H9 (cell line): ENCODE results near the gene LIMS1. TPM values are rescaled to one million over a fixed set of nuclear protein-coding genes. Genes with fewer than 3 reads are reported as not detected.

ENCODE experiments used
- DNase-seq: peaks from one replicate; pipeline ENCODE4 v3.0.0-alpha.2; 2017
- H2AFZ ChIP-seq: one replicate; pipeline ENCODE4 v1.6.1; 2013; ENCODE audit warnings: mild to moderate bottlenecking, low read length, control low read depth, moderate library complexity
- H2AK5ac ChIP-seq: 2 replicates; pipeline ENCODE4 v1.6.1; 2013; ENCODE audit warnings: low read length, control low read depth, mixed read lengths; ENCODE audit not compliant: insufficient read length
- H2BK120ac ChIP-seq: one replicate; pipeline ENCODE4 v1.6.1; 2013; ENCODE audit warnings: low read depth, mild to moderate bottlenecking, low read length, control low read depth, inconsistent platforms; ENCODE audit not compliant: poor library complexity, severe bottlenecking
- H2BK12ac ChIP-seq: 2 replicates; pipeline ENCODE4 v1.6.1; 2013; ENCODE audit warnings: low read length, control low read depth, mixed read lengths, low read depth; ENCODE audit not compliant: insufficient read length
- H2BK15ac ChIP-seq: 2 replicates; pipeline ENCODE4 v1.6.1; 2013; ENCODE audit warnings: low read depth, low read length, control low read depth
- H2BK20ac ChIP-seq: one replicate; pipeline ENCODE4 v1.6.1; 2013; ENCODE audit warnings: low read depth, mild to moderate bottlenecking, low read length, control low read depth, inconsistent platforms; ENCODE audit not compliant: poor library complexity, severe bottlenecking
- H2BK5ac ChIP-seq: 2 replicates; pipeline ENCODE4 v1.6.1; 2013; ENCODE audit warnings: low read length, control low read depth, mixed read lengths; ENCODE audit not compliant: insufficient read length
- H3K14ac ChIP-seq: 2 replicates; pipeline ENCODE4 v1.6.1; 2013; ENCODE audit warnings: low read length, control low read depth; ENCODE audit not compliant: insufficient read depth
- H3K18ac ChIP-seq: 2 replicates; pipeline ENCODE4 v1.6.1; 2013; ENCODE audit warnings: low read depth, mild to moderate bottlenecking, mixed read lengths, low read length, control low read depth; ENCODE audit not compliant: insufficient read length
- H3K23ac ChIP-seq: 2 replicates; pipeline ENCODE4 v1.6.1; 2013; ENCODE audit warnings: low read length, control low read depth, mixed read lengths, low read depth; ENCODE audit not compliant: insufficient read length
- H3K23me2 ChIP-seq: 2 replicates; pipeline ENCODE4 v1.6.1; 2013; ENCODE audit warnings: low read depth, mild to moderate bottlenecking, mixed read lengths, low read length, control low read depth; ENCODE audit not compliant: insufficient read length, poor library complexity, severe bottlenecking
- H3K27ac ChIP-seq: 2 replicates; pipeline ENCODE4 v1.5.1; 2013; ENCODE audit warnings: low read length, control low read depth, mixed read lengths, low read depth; ENCODE audit not compliant: insufficient read length
- H3K27me3 ChIP-seq: 2 replicates; pipeline ENCODE4 v1.6.1; 2013; ENCODE audit warnings: low read length, control low read depth, inconsistent platforms; ENCODE audit not compliant: insufficient read depth
- H3K4ac ChIP-seq: 2 replicates; pipeline ENCODE4 v1.6.1; 2013; ENCODE audit warnings: low read depth, mild to moderate bottlenecking, control low read depth, inconsistent platforms, low read length, moderate library complexity
- H3K4me1 ChIP-seq: 2 replicates; pipeline ENCODE4 v1.6.1; 2013; ENCODE audit warnings: low read length, control low read depth, inconsistent platforms; ENCODE audit not compliant: insufficient read depth
- H3K4me2 ChIP-seq: 2 replicates; pipeline ENCODE4 v1.6.1; 2013; ENCODE audit warnings: low read length, control low read depth, mixed read lengths; ENCODE audit not compliant: insufficient read length, insufficient read depth
- H3K56ac ChIP-seq: 2 replicates; pipeline ENCODE4 v1.6.1; 2013; ENCODE audit warnings: low read depth, mild to moderate bottlenecking, mixed read lengths, low read length, control low read depth; ENCODE audit not compliant: insufficient read length
- H3K79me1 ChIP-seq: 2 replicates; pipeline ENCODE4 v1.6.1; 2013; ENCODE audit warnings: low read depth, mild to moderate bottlenecking, moderate library complexity, low read length, control low read depth, inconsistent platforms; ENCODE audit not compliant: insufficient read depth, poor library complexity, severe bottlenecking
- H3K79me2 ChIP-seq: 2 replicates; pipeline ENCODE4 v1.6.1; 2013; ENCODE audit warnings: low read length, control low read depth, inconsistent platforms; ENCODE audit not compliant: insufficient read depth
- H3K9ac ChIP-seq: 2 replicates; pipeline ENCODE4 v1.6.1; 2013; ENCODE audit warnings: low read length, control low read depth, mixed read lengths; ENCODE audit not compliant: insufficient read length; ENCODE audit errors: extremely low read depth
- H3K9me3 ChIP-seq: one replicate; pipeline ENCODE4 v1.6.1; 2013; ENCODE audit warnings: low read depth, low read length, inconsistent platforms; ENCODE audit not compliant: control insufficient read depth
- H3T11ph ChIP-seq: one replicate; pipeline ENCODE4 v1.6.1; 2013; ENCODE audit warnings: mild to moderate bottlenecking, low read length, control low read depth, inconsistent platforms
- H4K20me1 ChIP-seq: one replicate; pipeline ENCODE4 v1.6.1; 2013; ENCODE audit not compliant: control insufficient read depth, insufficient read length, insufficient read depth
- H4K5ac ChIP-seq: 2 replicates; pipeline ENCODE4 v1.6.1; 2013; ENCODE audit warnings: low read depth, mild to moderate bottlenecking, mixed read lengths, low read length, control low read depth; ENCODE audit not compliant: insufficient read length
- H4K8ac ChIP-seq: replicated peaks from 2 replicates; pipeline ENCODE4 v1.6.1; 2013; ENCODE audit warnings: low read length, control low read depth, mixed read lengths, low read depth; ENCODE audit not compliant: insufficient read length
- H4K91ac ChIP-seq: 2 replicates; pipeline ENCODE4 v1.6.1; 2013; ENCODE audit warnings: low read depth, mild to moderate bottlenecking, moderate library complexity, mixed read lengths, low read length, control low read depth; ENCODE audit not compliant: insufficient read length
- H3K27ac Mint-ChIP-seq, 3 experiments: 2 replicates in 2 of 3; 3 replicates in 1 of 3; pipeline ENCODE4 v1.8.0; 2020 to 2021; ENCODE audit warnings: mixed read lengths in 3 of 3, mild to moderate bottlenecking in 1 of 3, moderate library complexity in 1 of 3
- H3K27me3 Mint-ChIP-seq: 2 replicates; pipeline ENCODE4 v1.8.0; 2021; ENCODE audit warnings: low read depth, mild to moderate bottlenecking, moderate library complexity, mixed read lengths
- H3K36me3 Mint-ChIP-seq, 3 experiments: 2 replicates in 2 of 3; 3 replicates in 1 of 3; pipeline ENCODE4 v1.8.0; 2020 to 2021; ENCODE audit warnings: low read depth in 3 of 3, mixed read lengths in 3 of 3; ENCODE audit not compliant: insufficient read depth in 1 of 3
- H3K4me1 Mint-ChIP-seq, 2 experiments: 2 replicates each; pipeline ENCODE4 v1.8.0; 2020; ENCODE audit warnings: mixed read lengths in 2 of 2
- H3K4me3 Mint-ChIP-seq, 2 experiments: 2 replicates in 1 of 2; 3 replicates in 1 of 2; pipeline ENCODE4 v1.8.0; 2020 to 2021; ENCODE audit warnings: mild to moderate bottlenecking in 2 of 2, mixed read lengths in 2 of 2, moderate library complexity in 1 of 2
- H3K9me3 Mint-ChIP-seq, 2 experiments: 2 replicates in 1 of 2; 3 replicates in 1 of 2; pipeline ENCODE4 v1.8.0; 2020; ENCODE audit warnings: mild to moderate bottlenecking in 2 of 2, mixed read lengths in 2 of 2, moderate library complexity in 1 of 2
- total RNA-seq: library from RNA; stranded (reverse); gene quantifications from 2 replicates; pipeline ENCODE4 v1.2.1, GENCODE V29; 2021
- TF ChIP-seq, protein P1 (sequence below): fragments of 200-600 bp; sonication (generic); conservative IDR thresholded peaks from 3 replicates; pipeline ENCODE4 v1.8.0; 2021; ENCODE audit warnings: antibody characterized with exemption, mild to moderate bottlenecking

The LIMS1 gene
- total RNA-seq, 1 experiment from 2014 or later, result 37.7 TPM

DNA sequence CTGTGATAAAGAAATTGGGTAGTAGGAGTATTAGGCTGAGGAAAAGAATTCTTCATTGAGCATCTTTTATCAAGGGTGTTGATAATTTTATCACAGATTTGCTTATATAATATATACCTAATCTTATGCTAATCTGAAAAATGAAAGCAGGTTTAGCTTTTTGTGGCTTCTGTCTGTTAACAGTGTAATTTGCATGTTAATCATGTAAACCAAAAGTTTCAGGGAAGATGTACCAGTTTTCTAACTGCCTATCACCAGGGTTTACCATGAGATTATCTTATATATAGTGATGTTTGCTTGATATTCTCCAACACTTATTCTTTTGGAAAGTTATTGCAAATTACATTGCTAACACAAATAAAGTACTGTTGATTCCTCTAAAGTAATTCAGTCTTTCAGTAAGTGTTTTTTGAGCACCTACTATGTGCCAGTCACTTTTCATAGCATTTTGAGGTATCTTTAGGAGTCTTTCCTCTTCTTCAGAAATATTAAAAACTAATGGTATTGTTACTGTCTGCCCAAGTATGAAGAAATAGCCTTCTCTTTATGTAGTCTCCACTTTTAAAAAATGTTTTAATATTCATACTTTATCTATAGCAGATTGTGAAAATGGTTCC lies 43.7 kb upstream of the LIMS1 start:
- Histone ChIP-seq H3K4ac (no peak overlapping the region), H4K20me1 (no peaks in the 10 kb centered on the region), H2BK20ac (no peak overlapping the region), H3K27ac (no peak overlapping the region), H3K14ac (no peak overlapping the region), H2AK5ac (no peak overlapping the region), H2BK12ac (no peak overlapping the region), H3K9me3 (no peaks in the 10 kb centered on the region), H3K56ac (no peak overlapping the region), H2AFZ (no peak overlapping the region), H3K9ac (no peak overlapping the region), H3T11ph (no peak overlapping the region), H3K79me2 (no peaks in the 10 kb centered on the region), H2BK5ac (no peak overlapping the region), H4K5ac (no peak overlapping the region), H3K18ac (no peak overlapping the region), H3K27me3 (no peaks in the 10 kb centered on the region), H4K91ac (no peak overlapping the region), H2BK120ac (no peak overlapping the region), H2BK15ac (no peak overlapping the region), H3K4me2 (no peak overlapping the region), H4K8ac (no peak overlapping the region), H3K23ac (no peak overlapping the region), H3K79me1 (no peaks in the 10 kb centered on the region), H3K23me2 (no peaks in the 10 kb centered on the region), H3K4me1 (no peaks in the 10 kb centered on the region)
- Mint-ChIP-seq H3K9me3 (no peaks in the 10 kb centered on the region), H3K36me3 (peaks cover 9 to 64% (median 40%) of the 10 kb centered on the region in 3 experiments; a peak in 6 of 7 replicates), H3K27ac (no peak overlapping the region), H3K4me1 (no peaks in the 10 kb centered on the region), H3K4me3 (no peak overlapping the region), H3K27me3 (no peaks in the 10 kb centered on the region)
- DNase-seq, result no peak
- TF ChIP-seq, protein P1, sequence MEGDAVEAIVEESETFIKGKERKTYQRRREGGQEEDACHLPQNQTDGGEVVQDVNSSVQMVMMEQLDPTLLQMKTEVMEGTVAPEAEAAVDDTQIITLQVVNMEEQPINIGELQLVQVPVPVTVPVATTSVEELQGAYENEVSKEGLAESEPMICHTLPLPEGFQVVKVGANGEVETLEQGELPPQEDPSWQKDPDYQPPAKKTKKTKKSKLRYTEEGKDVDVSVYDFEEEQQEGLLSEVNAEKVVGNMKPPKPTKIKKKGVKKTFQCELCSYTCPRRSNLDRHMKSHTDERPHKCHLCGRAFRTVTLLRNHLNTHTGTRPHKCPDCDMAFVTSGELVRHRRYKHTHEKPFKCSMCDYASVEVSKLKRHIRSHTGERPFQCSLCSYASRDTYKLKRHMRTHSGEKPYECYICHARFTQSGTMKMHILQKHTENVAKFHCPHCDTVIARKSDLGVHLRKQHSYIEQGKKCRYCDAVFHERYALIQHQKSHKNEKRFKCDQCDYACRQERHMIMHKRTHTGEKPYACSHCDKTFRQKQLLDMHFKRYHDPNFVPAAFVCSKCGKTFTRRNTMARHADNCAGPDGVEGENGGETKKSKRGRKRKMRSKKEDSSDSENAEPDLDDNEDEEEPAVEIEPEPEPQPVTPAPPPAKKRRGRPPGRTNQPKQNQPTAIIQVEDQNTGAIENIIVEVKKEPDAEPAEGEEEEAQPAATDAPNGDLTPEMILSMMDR, result no peak
